ENCODE data around the gene TIPARP.

The TIPARP gene

GRCh38 chr3:156632601-156633000, 41.8 kb upstream of the TIPARP start:
- Histone ChIP-seq H3K4me3 (ENCODE audit: low read length in 2 of 2) (no peak overlapping the region), H2BK15ac (ENCODE audit: low read length) (no peak overlapping the region), H2AK5ac (ENCODE audit: low read depth, low read length) (no peak overlapping the region), H3K27me3 (ENCODE audit: control insufficient read depth in 3 of 3, insufficient read depth in 3 of 3, low read depth in 1 of 3, low read length in 3 of 3) (peaks cover 0 to 39% (median 0%) of the 10 kb centered on the region in 3 experiments), H4K8ac (ENCODE audit: low read depth, low read length) (no peak overlapping the region), H3K9ac (ENCODE audit: low read depth, low read length, poor library complexity) (no peak overlapping the region), H3K14ac (ENCODE audit: low read length) (no peak overlapping the region), H3K18ac (ENCODE audit: low read length) (no peak overlapping the region), H3K79me1 (ENCODE audit: low read depth, low read length) (no peaks in the 10 kb centered on the region), H3K4me2 (ENCODE audit: insufficient read depth, low read length, poor library complexity, severe bottlenecking) (no peak overlapping the region), H3K4me1 (ENCODE audit: control insufficient read depth in 2 of 2, insufficient read depth in 1 of 2, low read depth in 1 of 2, low read length in 2 of 2) (peaks cover 0 to 6% of the 10 kb centered on the region in 2 donors), H2AFZ (ENCODE audit: low read length) (no peak overlapping the region), H3K9me3 (replicated peaks in 1 of 2; ENCODE audit: control insufficient read depth in 2 of 2, insufficient read depth in 1 of 2, low read depth in 1 of 2, low read length in 2 of 2) (no peaks in the 10 kb centered on the region), H3K36me3 (replicated peaks in 1 of 2; ENCODE audit: control insufficient read depth in 2 of 2, insufficient read depth in 2 of 2, low read length in 2 of 2) (no peaks in the 10 kb centered on the region), H2BK12ac (ENCODE audit: low read length) (no peak overlapping the region), H3K27ac (replicated peaks; ENCODE audit: low read length) (no peak overlapping the region), H2BK120ac (ENCODE audit: low read depth, low read length) (no peak overlapping the region), H3K4ac (ENCODE audit: low read length) (no peak overlapping the region), H3K23ac (ENCODE audit: low read depth, low read length, poor library complexity) (no peak overlapping the region), H4K91ac (ENCODE audit: low read depth, low read length, poor library complexity) (no peak overlapping the region), H2BK5ac (ENCODE audit: low read length) (no peak overlapping the region)
- no CpG with 5 or more reads among the region's 4 CpGs for WGBS, 2 donors (ENCODE audit: extremely low coverage in 2 of 2, insufficient read length in 2 of 2, insufficient replicate concordance in 1 of 2)
- no peak for DNase-seq (ENCODE audit: low spot score)

- Histone ChIP-seq H2AFZ (ENCODE audit: low read length) (no peak overlapping the region), H3K4me2 (ENCODE audit: insufficient read depth, low read length, poor library complexity, severe bottlenecking) (no peak overlapping the region), H2BK5ac (ENCODE audit: low read length) (no peak overlapping the region), H2AK5ac (ENCODE audit: low read depth, low read length) (no peak overlapping the region), H3K23ac (ENCODE audit: low read depth, low read length, poor library complexity) (no peak overlapping the region), H4K8ac (ENCODE audit: low read depth, low read length) (no peak overlapping the region), H3K36me3 (replicated peaks in 1 of 2; ENCODE audit: control insufficient read depth in 2 of 2, insufficient read depth in 2 of 2, low read length in 2 of 2) (no peaks in the 10 kb centered on the region), H4K91ac (ENCODE audit: low read depth, low read length, poor library complexity) (no peak overlapping the region), H3K9ac (ENCODE audit: low read depth, low read length, poor library complexity) (no peak overlapping the region), H3K9me3 (replicated peaks in 1 of 2; ENCODE audit: control insufficient read depth in 2 of 2, insufficient read depth in 1 of 2, low read depth in 1 of 2, low read length in 2 of 2) (no peaks in the 10 kb centered on the region), H3K14ac (ENCODE audit: low read length) (no peak overlapping the region), H2BK15ac (ENCODE audit: low read length) (no peak overlapping the region), H2BK12ac (ENCODE audit: low read length) (no peak overlapping the region), H2BK120ac (ENCODE audit: low read depth, low read length) (no peak overlapping the region), H3K27me3 (ENCODE audit: control insufficient read depth in 3 of 3, insufficient read depth in 3 of 3, low read depth in 1 of 3, low read length in 3 of 3) (peaks cover 0 to 46% (median 0%) of the 10 kb centered on the region in 3 experiments), H3K4me1 (ENCODE audit: control insufficient read depth in 2 of 2, insufficient read depth in 1 of 2, low read depth in 1 of 2, low read length in 2 of 2) (peaks cover 0 to 6% of the 10 kb centered on the region in 2 donors), H3K79me1 (ENCODE audit: low read depth, low read length) (no peaks in the 10 kb centered on the region), H3K4ac (ENCODE audit: low read length) (no peak overlapping the region), H3K18ac (ENCODE audit: low read length) (no peak overlapping the region), H3K4me3 (ENCODE audit: low read length in 2 of 2) (no peak overlapping the region), H3K27ac (replicated peaks; ENCODE audit: low read length) (no peak overlapping the region)
- WGBS, 2 donors (ENCODE audit: extremely low coverage in 2 of 2, insufficient read length in 2 of 2, insufficient replicate concordance in 1 of 2) = no CpG with 5 or more reads among the region's 4 CpGs
- no peak for DNase-seq (ENCODE audit: low spot score)
Measured at GRCh38 chr3:156633335-156633734, 41.1 kb upstream of the TIPARP start.

GRCh38 chr3:156635034-156635433, 39.4 kb upstream of the TIPARP start:
- WGBS, 2 donors (ENCODE audit: extremely low coverage in 2 of 2, insufficient read length in 2 of 2, insufficient replicate concordance in 1 of 2) = no CpG with 5 or more reads among the region's 3 CpGs
- no peak overlapping the region for H2BK15ac ChIP-seq (ENCODE audit: low read length)
- no peak overlapping the region for H3K18ac ChIP-seq (ENCODE audit: low read length)

GRCh38 chr3:156635973-156636372, 38.4 kb upstream of the TIPARP start:
- Histone ChIP-seq H2BK12ac (ENCODE audit: low read length) (no peak overlapping the region), H3K27me3 (ENCODE audit: control insufficient read depth in 3 of 3, insufficient read depth in 3 of 3, low read depth in 1 of 3, low read length in 3 of 3) (peaks cover 0 to 55% (median 0%) of the 10 kb centered on the region in 3 experiments), H3K9me3 (replicated peaks in 1 of 2; ENCODE audit: control insufficient read depth in 2 of 2, insufficient read depth in 1 of 2, low read depth in 1 of 2, low read length in 2 of 2) (no peaks in the 10 kb centered on the region), H3K23ac (ENCODE audit: low read depth, low read length, poor library complexity) (no peak overlapping the region), H2BK5ac (ENCODE audit: low read length) (no peak overlapping the region), H3K4me1 (ENCODE audit: control insufficient read depth in 2 of 2, insufficient read depth in 1 of 2, low read depth in 1 of 2, low read length in 2 of 2) (no peaks in the 10 kb centered on the region), H2BK15ac (ENCODE audit: low read length) (no peak overlapping the region), H3K18ac (ENCODE audit: low read length) (no peak overlapping the region), H3K4me2 (ENCODE audit: insufficient read depth, low read length, poor library complexity, severe bottlenecking) (no peak overlapping the region), H2AK5ac (ENCODE audit: low read depth, low read length) (no peak overlapping the region), H3K27ac (replicated peaks; ENCODE audit: low read length) (no peak overlapping the region), H4K8ac (ENCODE audit: low read depth, low read length) (no peak overlapping the region), H3K36me3 (replicated peaks in 1 of 2; ENCODE audit: control insufficient read depth in 2 of 2, insufficient read depth in 2 of 2, low read length in 2 of 2) (no peaks in the 10 kb centered on the region), H3K4ac (ENCODE audit: low read length) (no peak overlapping the region), H3K4me3 (ENCODE audit: low read length in 2 of 2) (peak overlapping the region in 1 of 2 donors; percentile 43), H3K9ac (ENCODE audit: low read depth, low read length, poor library complexity) (no peak overlapping the region), H2BK120ac (ENCODE audit: low read depth, low read length) (no peak overlapping the region), H3K14ac (ENCODE audit: low read length) (no peak overlapping the region), H3K79me1 (ENCODE audit: low read depth, low read length) (no peaks in the 10 kb centered on the region), H4K91ac (ENCODE audit: low read depth, low read length, poor library complexity) (no peak overlapping the region), H2AFZ (ENCODE audit: low read length) (no peak overlapping the region)
- WGBS, 2 donors (ENCODE audit: extremely low coverage in 2 of 2, insufficient read length in 2 of 2, insufficient replicate concordance in 1 of 2) = no CpG with 5 or more reads among the region's 3 CpGs
- DNase-seq (ENCODE audit: low spot score) = no peak

More at GRCh38 chr3:156635034-156635433, 39.4 kb upstream of the TIPARP start:
- Histone ChIP-seq H3K79me1 (ENCODE audit: low read depth, low read length) (no peaks in the 10 kb centered on the region), H3K4ac (ENCODE audit: low read length) (no peak overlapping the region), H3K4me3 (ENCODE audit: low read length in 2 of 2) (no peak overlapping the region), H3K9me3 (replicated peaks in 1 of 2; ENCODE audit: control insufficient read depth in 2 of 2, insufficient read depth in 1 of 2, low read depth in 1 of 2, low read length in 2 of 2) (no peaks in the 10 kb centered on the region), H3K36me3 (replicated peaks in 1 of 2; ENCODE audit: control insufficient read depth in 2 of 2, insufficient read depth in 2 of 2, low read length in 2 of 2) (no peaks in the 10 kb centered on the region), H4K91ac (ENCODE audit: low read depth, low read length, poor library complexity) (no peak overlapping the region), H3K9ac (ENCODE audit: low read depth, low read length, poor library complexity) (no peak overlapping the region), H3K27me3 (ENCODE audit: control insufficient read depth in 3 of 3, insufficient read depth in 3 of 3, low read depth in 1 of 3, low read length in 3 of 3) (peaks cover 0 to 55% (median 0%) of the 10 kb centered on the region in 3 experiments), H2AFZ (ENCODE audit: low read length) (no peak overlapping the region), H2BK12ac (ENCODE audit: low read length) (no peak overlapping the region), H3K4me1 (ENCODE audit: control insufficient read depth in 2 of 2, insufficient read depth in 1 of 2, low read depth in 1 of 2, low read length in 2 of 2) (peaks cover 0 to 4% of the 10 kb centered on the region in 2 donors), H3K27ac (replicated peaks; ENCODE audit: low read length) (no peak overlapping the region), H2AK5ac (ENCODE audit: low read depth, low read length) (no peak overlapping the region), H3K4me2 (ENCODE audit: insufficient read depth, low read length, poor library complexity, severe bottlenecking) (no peak overlapping the region), H2BK120ac (ENCODE audit: low read depth, low read length) (no peak overlapping the region), H2BK5ac (ENCODE audit: low read length) (no peak overlapping the region), H3K23ac (ENCODE audit: low read depth, low read length, poor library complexity) (no peak overlapping the region), H3K14ac (ENCODE audit: low read length) (no peak overlapping the region), H4K8ac (ENCODE audit: low read depth, low read length) (no peak overlapping the region)
- no peak for DNase-seq (ENCODE audit: low spot score)

Data from neuronal stem cell (in vitro differentiated cells).